HUES48 (cell line): ENCODE data around the gene RARB.

Source experiments
- H3K27ac ChIP-seq: one replicate; pipeline ENCODE4 v1.7.0; 2013; ENCODE audit warnings: low read depth, low read length, inconsistent platforms
- H3K27me3 ChIP-seq: 2 replicates; pipeline ENCODE4 v1.6.1; 2013; ENCODE audit warnings: mild to moderate bottlenecking, low read length; ENCODE audit not compliant: control insufficient read depth, insufficient read depth
- H3K36me3 ChIP-seq: 2 replicates; pipeline ENCODE4 v1.6.1; 2013; ENCODE audit warnings: low read length; ENCODE audit not compliant: control insufficient read depth, insufficient read depth
- H3K4me1 ChIP-seq: 2 replicates; pipeline ENCODE4 v1.6.1; 2013; ENCODE audit warnings: mild to moderate bottlenecking, low read length; ENCODE audit not compliant: control insufficient read depth, insufficient read depth
- H3K4me3 ChIP-seq: 2 replicates; pipeline ENCODE4 v1.5.1; 2013; ENCODE audit warnings: mild to moderate bottlenecking, low read depth, low read length
- H3K9ac ChIP-seq: 2 replicates; pipeline ENCODE4 v1.6.1; 2013; ENCODE audit warnings: mild to moderate bottlenecking, low read depth, low read length, moderate library complexity
- H3K9me3 ChIP-seq: 2 replicates; pipeline ENCODE4 v1.6.1; 2013; ENCODE audit warnings: low read length; ENCODE audit not compliant: control insufficient read depth, insufficient read depth

Gene RARB

GRCh38 chr3:25508433-25508832 is 80.4 kb downstream of the RARB start:
- no peaks in the 10 kb centered on the region for H3K27me3 ChIP-seq
- H3K36me3 ChIP-seq = no peaks in the 10 kb centered on the region
- H3K9ac ChIP-seq = no peak overlapping the region
- no peak overlapping the region for H3K4me3 ChIP-seq
- no peaks in the 10 kb centered on the region for H3K4me1 ChIP-seq
- no peak overlapping the region for H3K27ac ChIP-seq
- no peaks in the 10 kb centered on the region for H3K9me3 ChIP-seq

- Histone ChIP-seq H3K9me3 (no peaks in the 10 kb centered on the region), H3K27ac (no peak overlapping the region), H3K4me1 (0 out of 2 replicates have a peak, but pooled peaks cover 2% of the 10 kb centered on the region), H3K9ac (no peak overlapping the region), H3K36me3 (no peaks in the 10 kb centered on the region), H3K4me3 (no peak overlapping the region), H3K27me3 (no peaks in the 10 kb centered on the region)
Measured at GRCh38 chr3:25508901-25509300, 80.8 kb downstream of the RARB start.

GRCh38 chr3:25510797-25511196 is 82.7 kb downstream of the RARB start:
- H3K4me3 ChIP-seq = no peak overlapping the region
- no peak overlapping the region for H3K27ac ChIP-seq
- H3K9me3 ChIP-seq = no peaks in the 10 kb centered on the region
- no peaks in the 10 kb centered on the region for H3K36me3 ChIP-seq
- H3K27me3 ChIP-seq = no peaks in the 10 kb centered on the region
- no peak overlapping the region for H3K9ac ChIP-seq
- H3K4me1 ChIP-seq = 0 out of 2 replicates have a peak, but pooled peaks cover 5% of the 10 kb centered on the region

- H3K27me3 ChIP-seq = no peaks in the 10 kb centered on the region
- no peaks in the 10 kb centered on the region for H3K36me3 ChIP-seq
- no peaks in the 10 kb centered on the region for H3K9me3 ChIP-seq
- no peak overlapping the region for H3K27ac ChIP-seq
- H3K4me3 ChIP-seq = no peak overlapping the region
- 0 out of 2 replicates have a peak, but pooled peaks cover 5% of the 10 kb centered on the region for H3K4me1 ChIP-seq
- H3K9ac ChIP-seq = no peak overlapping the region
Measured at GRCh38 chr3:25511972-25512721, 84.1 kb downstream of the RARB start.

GRCh38 chr3:25513642-25514266 is 85.7 kb downstream of the RARB start:
- H3K27ac ChIP-seq = no peak overlapping the region
- no peaks in the 10 kb centered on the region for H3K36me3 ChIP-seq
- no peaks in the 10 kb centered on the region for H3K9me3 ChIP-seq
- 0 out of 2 replicates have a peak, but pooled peaks cover 5% of the 10 kb centered on the region for H3K4me1 ChIP-seq
- no peak overlapping the region for H3K4me3 ChIP-seq
- H3K9ac ChIP-seq = no peak overlapping the region
- no peaks in the 10 kb centered on the region for H3K27me3 ChIP-seq

GRCh38 chr3:25515171-25515570 is 87.1 kb downstream of the RARB start:
- Histone ChIP-seq H3K9me3 (no peaks in the 10 kb centered on the region), H3K27me3 (no peaks in the 10 kb centered on the region), H3K27ac (no peak overlapping the region), H3K4me1 (0 out of 2 replicates have a peak, but pooled peaks cover 5% of the 10 kb centered on the region), H3K4me3 (no peak overlapping the region), H3K9ac (no peak overlapping the region), H3K36me3 (no peaks in the 10 kb centered on the region)

- no peaks in the 10 kb centered on the region for H3K4me1 ChIP-seq
Measured at GRCh38 chr3:25520926-25521559, 93.0 kb downstream of the RARB start.

GRCh38 chr3:25527336-25527735 is 99.3 kb downstream of the RARB start:
- H3K36me3 ChIP-seq = no peaks in the 10 kb centered on the region
- H3K9me3 ChIP-seq = no peaks in the 10 kb centered on the region

More at GRCh38 chr3:25520926-25521559, 93.0 kb downstream of the RARB start:
- H3K27ac ChIP-seq = no peak overlapping the region
- no peak overlapping the region for H3K9ac ChIP-seq
- no peaks in the 10 kb centered on the region for H3K27me3 ChIP-seq
- H3K4me3 ChIP-seq = no peak overlapping the region
- no peaks in the 10 kb centered on the region for H3K36me3 ChIP-seq
- no peaks in the 10 kb centered on the region for H3K9me3 ChIP-seq

GRCh38 chr3:25527801-25528200 is 99.7 kb downstream of the RARB start:
- Histone ChIP-seq H3K4me1 (no peaks in the 10 kb centered on the region), H3K36me3 (no peaks in the 10 kb centered on the region), H3K9me3 (peaks cover 3% of the 10 kb centered on the region; the same call in 1 of the 2 replicates), H3K4me3 (no peak overlapping the region), H3K27me3 (no peaks in the 10 kb centered on the region), H3K9ac (no peak overlapping the region), H3K27ac (no peak overlapping the region)

More at GRCh38 chr3:25527336-25527735, 99.3 kb downstream of the RARB start:
- Histone ChIP-seq H3K4me1 (no peaks in the 10 kb centered on the region), H3K4me3 (no peak overlapping the region), H3K27ac (no peak overlapping the region), H3K9ac (no peak overlapping the region), H3K27me3 (no peaks in the 10 kb centered on the region)

GRCh38 chr3:25531971-25532370 is 103.9 kb downstream of the RARB start:
- Histone ChIP-seq H3K36me3 (no peaks in the 10 kb centered on the region), H3K4me1 (no peaks in the 10 kb centered on the region), H3K27me3 (no peaks in the 10 kb centered on the region), H3K9ac (no peak overlapping the region), H3K4me3 (no peak overlapping the region), H3K27ac (no peak overlapping the region), H3K9me3 (peaks cover 3% of the 10 kb centered on the region; the same call in 1 of the 2 replicates)
